H1 (cell line): Measurements from ENCODE around the gene NAT9. TPM values are rescaled to one million over a fixed set of nuclear protein-coding genes. Genes with fewer than 3 reads are reported as not detected.

Experiments
- CTCF ChIA-PET: fragments of 300-600 bp; sonication (Branson Sonifier 250); formaldehyde crosslinking; loops from one replicate; lab custom pipeline; 2021; ENCODE audit not compliant: partially characterized antibody; lab: Charles Lee
- POLR2A ChIA-PET: fragments of 300-600 bp; sonication (Branson Sonifier 250); formaldehyde crosslinking; loops from one replicate; lab custom pipeline; 2021; ENCODE audit warnings: inconsistent platforms; ENCODE audit not compliant: partially characterized antibody; lab: Charles Lee
- DNase-seq, 2 experiments: peaks; one replicate each; pipeline versions ENCODE4 v3.0.0 to v3.0.0-alpha.2; 2010 to 2022; ENCODE audit warnings: low spot score in 2 of 2, low read depth in 1 of 2, mixed read lengths in 1 of 2
- FAIRE-seq: peaks from 2 replicates; lab custom pipeline; 2011; peaks lifted over from hg19 to GRCh38; lab: Jason Lieb, UNC
- H2AFZ ChIP-seq: 2 replicates; pipeline ENCODE4 v1.8.1; 2012; ENCODE audit warnings: low read length, inconsistent platforms
- H2AK5ac ChIP-seq: 2 replicates; pipeline ENCODE4 v1.6.1; 2013; ENCODE audit warnings: low read depth, low read length
- H2BK120ac ChIP-seq: replicated peaks from 2 replicates; pipeline ENCODE3; 2013; ENCODE audit warnings: low read depth, low read length, inconsistent platforms
- H2BK12ac ChIP-seq: 2 replicates; pipeline ENCODE4 v1.6.1; 2013; ENCODE audit warnings: low read depth, low read length
- H2BK15ac ChIP-seq: 2 replicates; pipeline ENCODE4 v1.6.1; 2013; ENCODE audit warnings: low read length
- H2BK20ac ChIP-seq: 2 replicates; pipeline ENCODE4 v1.6.1; 2013; ENCODE audit warnings: low read length
- H2BK5ac ChIP-seq: 2 replicates; pipeline ENCODE4 v1.6.1; 2013; ENCODE audit warnings: low read depth, low read length
- H3K14ac ChIP-seq: 2 replicates; pipeline ENCODE4 v1.6.1; 2013; ENCODE audit warnings: inconsistent platforms; ENCODE audit not compliant: insufficient read length
- H3K18ac ChIP-seq: 2 replicates; pipeline ENCODE4 v1.6.1; 2013; ENCODE audit warnings: low read length; ENCODE audit errors: extremely low read depth
- H3K23ac ChIP-seq: 2 replicates; pipeline ENCODE4 v1.6.1; 2013; ENCODE audit warnings: inconsistent platforms; ENCODE audit not compliant: insufficient read length
- H3K23me2 ChIP-seq: 2 replicates; pipeline ENCODE4 v1.6.1; 2013; ENCODE audit warnings: low read depth, low read length
- H3K27ac ChIP-seq: 2 replicates; pipeline ENCODE4 v1.6.1; 2011; ENCODE audit warnings: low read depth, low read length, inconsistent platforms
- H3K27me3 ChIP-seq, 4 experiments: replicated peaks in 1 of 4; 1 replicate in 1 of 4; 2 replicates in 3 of 4; pipeline versions ENCODE4 v1.6.1 to v1.8.1; 2011 to 2013; ENCODE audit warnings: low read length in 3 of 4, mild to moderate bottlenecking in 3 of 4, inconsistent platforms in 2 of 4, mixed read lengths in 2 of 4, moderate library complexity in 1 of 4; ENCODE audit not compliant: control insufficient read depth in 3 of 4, insufficient read depth in 3 of 4; ENCODE audit errors: extremely low read depth in 1 of 4
- H3K36me3 ChIP-seq, 4 experiments: 2 replicates each; pipeline versions ENCODE4 v1.6.1 to v1.8.1; 2011 to 2013; ENCODE audit warnings: mild to moderate bottlenecking in 4 of 4, low read length in 3 of 4, moderate library complexity in 2 of 4, control low read depth in 1 of 4, inconsistent platforms in 1 of 4; ENCODE audit not compliant: insufficient read depth in 4 of 4, control insufficient read depth in 2 of 4
- H3K4ac ChIP-seq: replicated peaks from 2 replicates; pipeline ENCODE3; 2013; ENCODE audit warnings: low read length, low read depth, mixed read lengths, inconsistent platforms; ENCODE audit not compliant: insufficient read length
- H3K4me1 ChIP-seq, 4 experiments: replicated peaks in 1 of 4; 1 replicate in 1 of 4; 2 replicates in 3 of 4; pipeline versions ENCODE4 v1.6.1 to v1.8.1; 2011 to 2013; ENCODE audit warnings: low read length in 3 of 4, inconsistent platforms in 2 of 4, mixed read lengths in 1 of 4; ENCODE audit not compliant: insufficient read depth in 4 of 4, control insufficient read depth in 3 of 4
- H3K4me2 ChIP-seq, 2 experiments: 2 replicates each; pipeline versions ENCODE4 v1.6.1 to v1.8.1; 2011 to 2013; ENCODE audit warnings: low read depth in 2 of 2, low read length in 2 of 2, control low read depth in 1 of 2, inconsistent platforms in 1 of 2, mild to moderate bottlenecking in 1 of 2; ENCODE audit not compliant: insufficient read depth in 1 of 2
- H3K4me3 ChIP-seq, 4 experiments: fragments of 200-600, 300-600 bp in 1 of 4; sonication (generic), shearing (Covaris generic), sonication (Bioruptor Twin) in 1 of 4; 2 replicates each; pipeline versions ENCODE4 v1.5.1 to v1.8.1; 2011 to 2016; ENCODE audit warnings: low read length in 4 of 4, low read depth in 3 of 4, control low read depth in 2 of 4, inconsistent platforms in 2 of 4, mild to moderate bottlenecking in 2 of 4, mixed read lengths in 1 of 4, moderate library complexity in 1 of 4; ENCODE audit not compliant: insufficient read depth in 2 of 4; ENCODE audit errors: extremely low read depth in 1 of 4
- H3K56ac ChIP-seq: replicated peaks from 2 replicates; pipeline ENCODE3; 2013; ENCODE audit warnings: low read depth, mild to moderate bottlenecking, mixed read lengths, low read length, inconsistent platforms; ENCODE audit not compliant: insufficient read length
- H3K79me1 ChIP-seq: 2 replicates; pipeline ENCODE4 v1.6.1; 2013; ENCODE audit warnings: low read depth, low read length, control low read depth
- H3K79me2 ChIP-seq, 2 experiments: 2 replicates each; pipeline versions ENCODE4 v1.6.1 to v1.8.1; 2012 to 2013; ENCODE audit warnings: low read length in 2 of 2, mild to moderate bottlenecking in 2 of 2, inconsistent platforms in 1 of 2; ENCODE audit not compliant: insufficient read depth in 2 of 2, control insufficient read depth in 1 of 2
- H3K9ac ChIP-seq, 4 experiments: replicated peaks in 1 of 4; 1 replicate in 1 of 4; 2 replicates in 3 of 4; pipeline versions ENCODE4 v1.6.1 to v1.8.1; 2011 to 2013; ENCODE audit warnings: low read depth in 3 of 4, low read length in 3 of 4, control low read depth in 2 of 4, mild to moderate bottlenecking in 2 of 4, moderate library complexity in 2 of 4, inconsistent platforms in 1 of 4; ENCODE audit errors: extremely low read depth in 1 of 4
- H3K9me3 ChIP-seq, 2 experiments: 2 replicates each; pipeline versions ENCODE4 v1.6.1 to v1.8.1; 2012 to 2013; ENCODE audit warnings: mild to moderate bottlenecking in 2 of 2, moderate library complexity in 2 of 2, control low read depth in 1 of 2, inconsistent platforms in 1 of 2, low read depth in 1 of 2, low read length in 1 of 2, mixed read lengths in 1 of 2; ENCODE audit not compliant: insufficient read depth in 2 of 2
- H4K20me1 ChIP-seq, 2 experiments: replicated peaks in 1 of 2; 2 replicates each; pipeline versions ENCODE3 to v1.8.1; 2011 to 2013; ENCODE audit warnings: inconsistent platforms in 2 of 2, low read length in 2 of 2, mild to moderate bottlenecking in 1 of 2; ENCODE audit not compliant: insufficient read depth in 2 of 2, control insufficient read depth in 1 of 2
- H4K5ac ChIP-seq: 2 replicates; pipeline ENCODE4 v1.6.1; 2013; ENCODE audit warnings: low read length, low read depth, mixed read lengths, inconsistent platforms; ENCODE audit not compliant: insufficient read length
- H4K8ac ChIP-seq: 2 replicates; pipeline ENCODE4 v1.8.0; 2013; ENCODE audit warnings: mild to moderate bottlenecking, moderate library complexity, low read length, inconsistent platforms; ENCODE audit not compliant: insufficient read depth; ENCODE audit errors: extremely low read depth
- H4K91ac ChIP-seq: replicated peaks from 2 replicates; pipeline ENCODE3; 2013; ENCODE audit warnings: low read length, mixed read lengths, inconsistent platforms; ENCODE audit not compliant: insufficient read length
- ATF2 ChIP-seq: IDR thresholded peaks from 2 replicates; pipeline ENCODE4 v1.6.1; 2012; ENCODE audit warnings: low read length, inconsistent platforms
- CBX8 ChIP-seq: fragments of 300-800, 300-1000 bp; sonication (generic); IDR thresholded peaks from 2 replicates; pipeline ENCODE4 v1.7.1; 2016; ENCODE audit warnings: low read depth, low read length, borderline replicate concordance
- CREB1 ChIP-seq: IDR thresholded peaks from 2 replicates; pipeline ENCODE4 v1.6.1; 2012; ENCODE audit warnings: inconsistent platforms
- EGR1 ChIP-seq: IDR thresholded peaks from 2 replicates; pipeline ENCODE4 v1.6.1; 2011; ENCODE audit warnings: low read depth, low read length, borderline replicate concordance
- GABPA ChIP-seq: IDR thresholded peaks from 2 replicates; pipeline ENCODE4 v1.6.1; 2011; ENCODE audit warnings: mild to moderate bottlenecking, low read length, moderate library complexity, borderline replicate concordance; ENCODE audit not compliant: insufficient read depth
- KDM1A ChIP-seq: fragments of 200-600, 300-600 bp; sonication (generic); IDR thresholded peaks from 2 replicates; pipeline ENCODE4 v1.7.1; 2016; ENCODE audit warnings: mild to moderate bottlenecking, low read length, borderline replicate concordance
- PHF8 ChIP-seq: fragments of 200-600 bp; sonication (generic); conservative IDR thresholded peaks from 2 replicates; pipeline ENCODE4 v1.7.1; 2012; ENCODE audit warnings: low read depth, mild to moderate bottlenecking, inconsistent platforms, low read length, moderate library complexity
- RAD21 ChIP-seq, 2 experiments: IDR thresholded peaks in 1 of 2; conservative IDR thresholded peaks in 1 of 2; 2 replicates each; pipeline ENCODE4 v1.6.1; 2011; ENCODE audit warnings: low read depth in 2 of 2, low read length in 2 of 2, improper control_type of control experiment in 1 of 2, inconsistent platforms in 1 of 2, mild to moderate bottlenecking in 1 of 2, moderate library complexity in 1 of 2
- SP1 ChIP-seq: IDR thresholded peaks from 2 replicates; pipeline ENCODE4 v1.6.1; 2011; ENCODE audit warnings: low read depth, low read length
- SP4 ChIP-seq: IDR thresholded peaks from 2 replicates; pipeline ENCODE4 v1.6.1; 2012; ENCODE audit warnings: low read length, inconsistent platforms
- SUZ12 ChIP-seq: fragments of 200-600 bp; sonication (generic); IDR thresholded peaks from 2 replicates; pipeline ENCODE4 v1.6.1; 2012; ENCODE audit warnings: mild to moderate bottlenecking, inconsistent platforms, low read length, moderate library complexity, mixed read lengths
- TAF7 ChIP-seq: optimal IDR thresholded peaks from 2 replicates; pipeline ENCODE3; 2011; ENCODE audit warnings: low read depth, mild to moderate bottlenecking, inconsistent platforms, low read length, moderate library complexity, borderline replicate concordance
- WGBS, 2 experiments: shearing (Covaris generic) in 1 of 2; methylation state at CpG; one replicate each; pipeline versions ENCODE4 v1.1.6 to v1.1.7; 2013 to 2015; ENCODE audit warnings: low lambda C conversion rate in 2 of 2, mixed read lengths in 2 of 2, inconsistent platforms in 1 of 2, low coverage in 1 of 2, missing lambda C conversion rate in 1 of 2; ENCODE audit not compliant: insufficient replicate concordance in 2 of 2, insufficient coverage in 1 of 2, insufficient read length in 1 of 2; ENCODE audit errors: extremely low coverage in 1 of 2, missing lambda C conversion rate in 1 of 2; 5-methylcytosine and 5-hydroxymethylcytosine counted together
- polyA plus RNA-seq, 7 experiments: library from polyadenylated mRNA; depleted of rRNA in 3 of 7; stranded (reverse) in 5 of 7; unstranded in 2 of 7; fragments of >200 nt in 5 of 7; fragments of 200-250 nt in 2 of 7; gene quantifications; 1 replicate in 5 of 7; 2 replicates in 1 of 7; 4 replicates in 1 of 7; pipeline versions ENCODE4 v1.2.1 to v1.2.3, GENCODE V29; 2011 to 2013; ENCODE audit warnings: missing spikeins in 2 of 7, mixed read lengths in 2 of 7
- total RNA-seq: library from RNA; stranded (reverse); fragmentation: NEBNext Ultra II Directional; extraction: Animal tissue kit (Norgen Biotek cat#: 25700); gene quantifications from 2 replicates; pipeline ENCODE4 v1.2.1, GENCODE V29; 2021

Gene NAT9
- total and polyA plus RNA-seq, 2 of the 8 experiments (the other 6 are each of a cell fraction or from before 2014, with no cell fraction given), result 32.3 to 42.7 TPM

DNA sequence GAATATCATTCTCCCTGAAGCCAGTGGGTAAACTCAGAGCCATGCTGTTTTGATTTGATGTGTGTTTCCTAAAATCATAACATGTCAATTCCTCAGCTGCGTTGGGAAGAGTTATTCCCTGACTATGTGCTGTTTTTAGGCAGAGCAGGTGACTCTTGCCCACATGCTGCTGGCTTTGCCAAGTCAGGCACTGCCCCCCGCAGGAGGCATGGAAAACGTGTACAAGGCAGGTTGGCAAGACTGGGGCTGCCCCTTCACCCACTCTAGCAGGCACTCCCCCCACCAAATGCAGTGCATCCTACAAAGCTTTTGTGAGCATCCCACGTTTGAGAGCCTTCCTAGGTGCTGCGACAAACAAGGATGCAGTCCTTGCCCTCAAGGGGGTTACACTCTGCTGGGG is 38.3 kb upstream of the NAT9 start:
- no peak overlapping the region for H2BK120ac ChIP-seq
- no peak overlapping the region for H3K18ac ChIP-seq
- H2BK20ac ChIP-seq, result no peak overlapping the region
- DNase-seq, result no peak
- no peak for FAIRE-seq
- H3K79me2 ChIP-seq, result no peaks in the 10 kb centered on the region
- CTCF ChIA-PET, result interaction anchor here (1.3 to 99.6 kb wide), 3 partner anchors 4 to 69 kb away, joined by 3 to 2981 read pairs (median 2981); partner anchors contain the start of genes FDXR, GRIN2C and NAT9
- H3K4me2 ChIP-seq, result no peak overlapping the region
- no peaks in the 10 kb centered on the region; a peak in 1 of 8 replicates for H3K36me3 ChIP-seq
- 83% methylated on average over 5 of the region's 5 CpGs; no CpG with 5 or more reads in 1 of the 2 experiments for WGBS, 2 experiments
- no peak overlapping the region for H3K14ac ChIP-seq
- no peak overlapping the region for H3K56ac ChIP-seq
- H3K9me3 ChIP-seq, result no peaks in the 10 kb centered on the region
- H3K23me2 ChIP-seq, result no peaks in the 10 kb centered on the region
- no peak overlapping the region for H3K9ac ChIP-seq
- no peak overlapping the region for H2AFZ ChIP-seq
- no peak overlapping the region for H2AK5ac ChIP-seq
- no peak overlapping the region for H4K8ac ChIP-seq
- peaks cover 0 to 4% (median 1%) of the 10 kb centered on the region in 4 experiments; a peak in 2 of 7 replicates for H3K4me1 ChIP-seq
- POLR2A ChIA-PET, result no interaction called here
- no peak overlapping the region for H2BK5ac ChIP-seq
- no peaks in the 10 kb centered on the region; the same call in 1 of the 2 replicates for H3K79me1 ChIP-seq
- H2BK12ac ChIP-seq, result no peak overlapping the region
- no peak overlapping the region for H3K4ac ChIP-seq
- H3K27ac ChIP-seq, result no peak overlapping the region
- no peak overlapping the region for H3K4me3 ChIP-seq
- H2BK15ac ChIP-seq, result no peak overlapping the region
- no peak overlapping the region for H4K91ac ChIP-seq
- H3K27me3 ChIP-seq, result peaks cover 0 to under 1% (median 0%) of the 10 kb centered on the region in 4 experiments; a peak in 2 of 7 replicates
- H3K23ac ChIP-seq, result no peak overlapping the region
- peaks cover 12 to 18% of the 10 kb centered on the region in 2 experiments for H4K20me1 ChIP-seq
- no peak overlapping the region for H4K5ac ChIP-seq
- peak; percentile 29 to 37; a peak in 2 of 4 replicates for TF ChIP-seq RAD21 (IDR thresholded peaks at IDR 0.05 in 1 of 2, conservative IDR thresholded peaks at IDR 0.05 in 1 of 2; ENCODE audit: low read depth in 2 of 2, low read length in 2 of 2)
- no peak for TF ChIP-seq CBX8
- TF ChIP-seq ATF2, result no peak
- TF ChIP-seq TAF7, result no peak
- TF ChIP-seq GABPA, result no peak
- TF ChIP-seq KDM1A, result no peak
- no peak for TF ChIP-seq SP4
- TF ChIP-seq CREB1, result no peak
- no peak for TF ChIP-seq SUZ12
- TF ChIP-seq EGR1, result no peak
- no peak for TF ChIP-seq SP1
- no peak for TF ChIP-seq PHF8
